DMS53 treated with DMSO at 0.1 percent for 48 hours (cell line): ENCODE measurements around the gene CZIB.
"Not testable (repeated sequence)": the region's sequence is repeated elsewhere in the genome, so short reads cannot be mapped to it uniquely, and the experiment has no call there.

Experiments used
- DNase-seq: peaks from one replicate; lab custom pipeline; 2025; ENCODE audit not compliant: unreplicated experiment; lab: John Stamatoyannopoulos, UW

The CZIB gene

GRCh38 chr1:53189061-53189460 lies 31.4 kb downstream of the CZIB start:
- no peak for DNase-seq

- DNase-seq, result no peak
These were observed 32.3 kb downstream of the CZIB start for GRCh38 chr1:53188099-53188498.

GRCh38 chr1:53187401-53187800 lies 33.0 kb downstream of the CZIB start:
- DNase-seq, result no peak

GRCh38 chr1:53186533-53186932 lies 33.9 kb downstream of the CZIB start:
- no peak for DNase-seq

GRCh38 chr1:53185955-53186297 lies 34.5 kb downstream of the CZIB start:
- not testable (repeated sequence) for DNase-seq

- DNase-seq, result no peak
These were observed 37.1 kb downstream of the CZIB start for GRCh38 chr1:53183095-53183990.

- DNase-seq, result no peak
These were observed 37.7 kb downstream of the CZIB start for GRCh38 chr1:53182716-53183094.

GRCh38 chr1:53182111-53182593 lies 38.3 kb downstream of the CZIB start:
- peak; percentile 86 for DNase-seq

- DNase-seq, result no peak
These were observed 39.5 kb downstream of the CZIB start for GRCh38 chr1:53180951-53181350.

- DNase-seq, result no peak
These were observed 40.2 kb downstream of the CZIB start for GRCh38 chr1:53180226-53180625.

GRCh38 chr1:53176452-53177208 lies 43.8 kb downstream of the CZIB start:
- DNase-seq, result peak; percentile 96

- peak; percentile 70 for DNase-seq
These were observed 45.2 kb downstream of the CZIB start for GRCh38 chr1:53174971-53175913.

- peak; percentile 97 for DNase-seq
These were observed 47.9 kb downstream of the CZIB start for GRCh38 chr1:53172426-53173128.

GRCh38 chr1:53166912-53167311 lies 53.5 kb downstream of the CZIB start:
- DNase-seq, result no peak

GRCh38 chr1:53166366-53166765 lies 54.1 kb downstream of the CZIB start:
- DNase-seq, result no peak

GRCh38 chr1:53165408-53165961 lies 54.9 kb downstream of the CZIB start:
- DNase-seq, result no peak
